Left lung (tissue), 14 donors: ENCODE measurements around the gene IFNAR2. TPM values are rescaled to one million over a fixed set of nuclear protein-coding genes. Genes with fewer than 3 reads are reported as not detected.
A peak's percentile ranks its signal among the peaks of the same experiment; 100 is the strongest.

Experiments used
- ATAC-seq: fragments of 200-7000 bp; cut with Tn5 transposase; one replicate; pipeline ENCODE4 v1.9.1; 2020; ENCODE audit warnings: moderate library complexity
- DNase-seq, 4 donors: peaks; one replicate each; pipeline ENCODE4 v3.0.0-alpha.2; 2013 to 2020
- H3K27ac ChIP-seq, 2 donors: fragments of 200-600 bp; sonication (generic) in 1 of 2; one replicate each; pipeline versions ENCODE4 v1.5.0 to v1.8.0; 2020 to 2021
- H3K27me3 ChIP-seq, 2 donors: fragments of 200-600 bp; sonication (generic) in 1 of 2; one replicate each; pipeline versions ENCODE4 v1.5.0 to v1.8.0; 2020 to 2021
- H3K36me3 ChIP-seq, 2 donors: fragments of 200-600 bp; sonication (generic) in 1 of 2; one replicate each; pipeline versions ENCODE4 v1.5.0 to v1.8.0; 2020 to 2021
- H3K4me1 ChIP-seq, 2 donors: fragments of 200-600 bp; one replicate each; pipeline ENCODE4 v1.8.0; 2021
- H3K4me3 ChIP-seq, 2 donors: fragments of 200-600 bp; sonication (generic) in 1 of 2; one replicate each; pipeline versions ENCODE4 v1.5.0 to v1.8.0; 2020 to 2021; ENCODE audit warnings: mild to moderate bottlenecking in 1 of 2
- H3K9me3 ChIP-seq, 2 donors: fragments of 200-600 bp; sonication (generic) in 1 of 2; one replicate each; pipeline versions ENCODE4 v1.5.0 to v1.8.0; 2020 to 2021
- CTCF ChIP-seq, 2 donors: fragments of 200-600 bp; sonication (generic) in 1 of 2; IDR thresholded peaks; one replicate each; pipeline versions ENCODE4 v1.5.0 to v1.8.0; 2021; ENCODE audit warnings: antibody characterized with exemption in 2 of 2
- intact Hi-C, 2 donors: fragments of 100-400 bp; cut with DNase I; formaldehyde crosslinking; loops; one replicate each; pipeline versions ENCODE4 v1.11.2 to v1.14.2; 2022
- long read RNA-seq, 12 donors: library from polyadenylated mRNA in 2 of 12; unstranded in 2 of 12; transcript quantifications; one replicate each; pipeline ENCODE4 v2.0.0 and lab custom pipeline, GENCODE V29; 2019 to 2026
- polyA plus RNA-seq, 6 donors: library from polyadenylated mRNA; unstranded; fragments of 120-200 nt; gene quantifications; one replicate each; pipeline ENCODE4 v1.2.1, GENCODE V29; 2013; ENCODE audit not compliant: insufficient read length in 6 of 6
- total RNA-seq, 2 donors: library from RNA; stranded (reverse); fragmentation: NEBNext Ultra II Directional; extraction: Animal tissue kit (Norgen Biotek cat#: 25700); gene quantifications; one replicate each; pipeline ENCODE4 v1.2.1, GENCODE V29; 2021
- donor health status: DM: no; HTN: yes; CAD: no.
- donor health status: DM: no; HTN: no; CAD: no.

IFNAR2 gene
- total RNA-seq, result 10 to 100 TPM; 46.3 to 50.1 TPM
- 10 to 100 TPM; 16.4 to 24.9 (median 20.3) TPM for polyA plus RNA-seq
- long read RNA-seq, donor 1, partial matches to known transcripts, result 0 of 5 reads
- long read RNA-seq, donor 1, other reads (novel, unspliced or antisense), result 0 of 5 reads
- long read RNA-seq, donor 2, partial matches to known transcripts, result 0 of 2 reads
- long read RNA-seq, donor 2, other reads (novel, unspliced or antisense), result 0 of 2 reads
- long read RNA-seq, donor 3, full-length matches to known transcripts, result 4 of 4 reads
- long read RNA-seq, donor 3, partial matches to known transcripts, result 0 of 4 reads
- long read RNA-seq, donor 3, other reads (novel, unspliced or antisense), result 0 of 4 reads
- long read RNA-seq, donor 4, full-length matches to known transcripts, result 13 of 20 reads
- long read RNA-seq, donor 4, partial matches to known transcripts, result 4 of 20 reads
- long read RNA-seq, donor 4, other reads (novel, unspliced or antisense), result 3 of 20 reads
- long read RNA-seq, donor 5, full-length matches to known transcripts, result 4 of 4 reads
- long read RNA-seq, donor 5, partial matches to known transcripts, result 0 of 4 reads
- long read RNA-seq, donor 5, other reads (novel, unspliced or antisense), result 0 of 4 reads
- long read RNA-seq, donor 6, full-length matches to known transcripts, result 2 of 2 reads
- long read RNA-seq, donor 6, partial matches to known transcripts, result 0 of 2 reads
- long read RNA-seq, donor 6, other reads (novel, unspliced or antisense), result 0 of 2 reads
- long read RNA-seq, donor 7, full-length matches to known transcripts, result 3 of 3 reads
- long read RNA-seq, donor 7, partial matches to known transcripts, result 0 of 3 reads
- long read RNA-seq, donor 7, other reads (novel, unspliced or antisense), result 0 of 3 reads
- long read RNA-seq, donor 8, partial matches to known transcripts, result 0 of 5 reads
- long read RNA-seq, donor 8, other reads (novel, unspliced or antisense), result 0 of 5 reads
- long read RNA-seq, donor 9, result 0 reads
- long read RNA-seq, donor 10, full-length matches to known transcripts, result 20 of 25 reads
- long read RNA-seq, donor 10, partial matches to known transcripts, result 2 of 25 reads
- long read RNA-seq, donor 10, other reads (novel, unspliced or antisense), result 3 of 25 reads
- long read RNA-seq, donor 11, full-length matches to known transcripts, result 9 of 9 reads
- long read RNA-seq, donor 11, partial matches to known transcripts, result 0 of 9 reads
- long read RNA-seq, donor 11, other reads (novel, unspliced or antisense), result 0 of 9 reads
- long read RNA-seq, donor 12, full-length matches to known transcripts, result 3 of 3 reads
- long read RNA-seq, donor 12, partial matches to known transcripts, result 0 of 3 reads
- long read RNA-seq, donor 12, other reads (novel, unspliced or antisense), result 0 of 3 reads

DNA sequence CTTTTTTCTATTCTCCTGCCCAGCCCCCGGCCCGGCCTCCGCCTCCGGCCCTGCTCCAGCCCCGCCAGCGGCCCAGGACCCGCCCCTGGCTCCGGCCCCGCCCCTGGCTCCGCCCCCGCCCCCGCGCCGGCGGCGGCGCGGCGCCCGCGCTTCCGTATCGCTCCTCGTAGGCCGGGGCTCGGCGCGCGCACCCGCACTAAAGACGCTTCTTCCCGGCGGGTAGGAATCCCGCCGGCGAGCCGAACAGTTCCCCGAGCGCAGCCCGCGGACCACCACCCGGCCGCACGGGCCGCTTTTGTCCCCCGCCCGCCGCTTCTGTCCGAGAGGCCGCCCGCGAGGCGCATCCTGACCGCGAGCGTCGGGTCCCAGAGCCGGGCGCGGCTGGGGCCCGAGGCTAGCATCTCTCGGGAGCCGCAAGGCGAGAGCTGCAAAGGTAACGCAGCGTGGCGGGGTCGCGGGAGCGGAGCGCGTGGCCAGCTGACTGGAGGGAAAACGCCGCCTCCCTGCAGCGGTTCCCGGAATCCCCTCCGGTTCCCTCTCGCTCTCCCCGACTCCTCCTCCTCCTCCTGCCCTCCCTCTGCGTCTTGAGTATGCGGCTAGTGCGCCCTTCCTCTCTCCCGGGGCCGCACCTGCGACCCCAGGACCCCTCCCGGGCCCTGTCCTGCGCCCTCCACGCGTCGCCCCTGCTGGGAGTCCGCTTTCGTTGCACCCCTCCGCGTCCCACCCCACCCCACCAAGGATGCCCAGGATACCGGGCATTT, at the start of gene IFNAR2:
TSS of gene IFNAR2 (plus strand) at position 155 of the 761 bp plus-strand sequence. CDS start 11,985 bp downstream, outside the sequence.
- intact Hi-C loops, result no loop called here
- H3K36me3 ChIP-seq, result no peaks in the 10 kb centered on the region
- ATAC-seq, result peak; percentile 93
- H3K27me3 ChIP-seq, result no peaks in the 10 kb centered on the region
- peak within 1 kb of the TSS; percentile 98 to 99 for H3K27ac ChIP-seq
- H3K4me1 ChIP-seq, result peaks cover 16 to 54% of the 10 kb centered on the region in 2 donors
- peak; percentile 65 to 97 (median 76) for DNase-seq
- H3K4me3 ChIP-seq, result peak within 1 kb of the TSS; percentile 83 to 98
- no peaks in the 10 kb centered on the region for H3K9me3 ChIP-seq
- no peak for TF ChIP-seq CTCF (IDR thresholded peaks at IDR 0.05)

DNA sequence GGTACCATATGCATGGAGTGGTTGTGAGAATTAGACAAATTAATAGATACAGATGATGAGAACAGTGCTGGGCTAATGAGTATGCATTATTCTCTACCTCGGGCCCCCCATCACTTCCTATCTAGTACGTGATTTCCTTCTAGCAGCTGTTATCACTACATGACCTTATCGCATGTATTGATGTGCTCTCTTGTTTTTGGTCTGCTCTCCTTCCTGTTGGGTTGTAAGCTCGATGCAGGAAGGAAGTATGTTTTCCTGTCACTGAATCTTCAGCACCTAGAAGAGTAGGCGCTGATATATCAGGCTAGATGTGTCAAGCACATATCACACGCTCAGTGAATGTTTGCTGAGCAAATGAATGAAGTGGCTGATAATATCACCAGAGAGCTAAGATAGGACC, 43.9 kb upstream of the IFNAR2 start:
- Histone ChIP-seq H3K4me3 (no peak overlapping the region), H3K36me3 (no peaks in the 10 kb centered on the region), H3K27ac (peak overlapping the region in 1 of 2 donors; percentile 69), H3K4me1 (no peaks in the 10 kb centered on the region), H3K27me3 (peaks cover 0 to 29% of the 10 kb centered on the region in 2 donors), H3K9me3 (no peaks in the 10 kb centered on the region)
- DNase-seq, result no peak
- intact Hi-C loops, result no loop called here
- ATAC-seq, result no peak
- no peak for TF ChIP-seq CTCF (IDR thresholded peaks at IDR 0.05)

DNA sequence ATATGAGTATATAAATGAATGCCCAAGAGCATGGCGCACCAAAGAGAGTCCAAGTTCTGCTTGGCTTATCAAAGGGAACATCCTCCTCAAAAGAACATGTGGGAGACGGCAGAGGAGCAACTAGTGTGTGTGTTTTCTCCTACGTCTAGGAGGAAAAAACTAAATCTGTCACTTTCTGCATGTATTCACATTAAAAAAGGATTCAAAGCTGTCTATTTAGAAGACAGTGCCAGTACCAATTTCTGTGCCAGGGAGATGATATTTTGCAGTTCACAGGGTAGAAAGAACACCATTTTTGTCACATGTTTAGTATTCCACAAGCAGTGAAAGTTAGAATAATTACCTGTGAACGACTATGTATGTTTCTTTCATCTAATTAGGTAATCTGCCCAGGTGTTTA, 42.5 kb upstream of the IFNAR2 start:
- intact Hi-C loops, result no loop called here
- no peak overlapping the region for H3K4me3 ChIP-seq
- ATAC-seq (no peak), DNase-seq (no peak)
- H3K9me3 ChIP-seq, result no peaks in the 10 kb centered on the region
- TF ChIP-seq CTCF (IDR thresholded peaks at IDR 0.05), result no peak
- H3K27me3 ChIP-seq, result peaks cover 0 to 25% of the 10 kb centered on the region in 2 donors
- H3K4me1 ChIP-seq, result no peaks in the 10 kb centered on the region
- no peak overlapping the region for H3K27ac ChIP-seq
- no peaks in the 10 kb centered on the region for H3K36me3 ChIP-seq

GRCh38 chr21:33189237-33189636, 40.5 kb upstream of the IFNAR2 start:
- peaks cover 0 to 25% of the 10 kb centered on the region in 2 donors for H3K27me3 ChIP-seq
- H3K36me3 ChIP-seq, result no peaks in the 10 kb centered on the region
- H3K4me1 ChIP-seq, result no peaks in the 10 kb centered on the region
- TF ChIP-seq CTCF (IDR thresholded peaks at IDR 0.05), result no peak
- intact Hi-C loops, result no loop called here
- no peak overlapping the region for H3K4me3 ChIP-seq
- DNase-seq (peak in 1 of 4 donors; percentile 16), ATAC-seq (peak; percentile 79)
- no peaks in the 10 kb centered on the region for H3K9me3 ChIP-seq
- H3K27ac ChIP-seq, result no peak overlapping the region
